Smooth muscle cell of bladder (primary cell): Measurements from ENCODE around the gene SYT11. TPM values are rescaled to one million over a fixed set of nuclear protein-coding genes. Genes with fewer than 3 reads are reported as not detected.

Experiments used
- total RNA-seq: library from RNA; depleted of rRNA; stranded (reverse); fragments of >200 nt; gene quantifications from 2 replicates; pipeline ENCODE4 v1.2.3, GENCODE V29; 2014

SYT11 gene
- 35.4 and 37.9 TPM in 2 replicates for total RNA-seq

GRCh38 chr1:155859234-155859829 lies at the start of gene SYT11:
Gene SYT11 (plus strand): TSS chr1:155859567. CDS start chr1:155859762, 195 bp downstream.

GRCh38 chr1:155856975-155857930 lies 2.1 kb upstream of the SYT11 start, which contains the start of gene GON4L:
Gene GON4L (minus strand): TSS chr1:155857214. CDS start chr1:155853780, 3,434 bp downstream.

GRCh38 chr1:155911156-155912055 lies 52.0 kb downstream of the SYT11 start, which contains the start of gene RIT1:
Gene RIT1 (minus strand): TSS chr1:155911349. CDS start chr1:155910761, 588 bp downstream.

GRCh38 chr1:155934097-155934935 lies 74.9 kb downstream of the SYT11 start, which contains the start of gene KHDC4:
Gene KHDC4 (minus strand): TSS chr1:155934413. CDS start chr1:155934373, 40 bp downstream.

Other genes with a start within 250 kb of the SYT11 start
- gene MSTO1, start 249.3 kb upstream of the SYT11 start, total RNA-seq = 22.2 and 23.7 TPM in 2 replicates
- 39.6 and 44.1 TPM in 2 replicates for gene YY1AP1, start 170.8 kb upstream of the SYT11 start, total RNA-seq
- 43.2 and 45.2 TPM in 2 replicates for gene DAP3, start 170.5 kb upstream of the SYT11 start, total RNA-seq
- 18.6 and 24.8 TPM in 2 replicates for gene GON4L, start 2.4 kb upstream of the SYT11 start, total RNA-seq
- gene RIT1, start 51.8 kb downstream of the SYT11 start, total RNA-seq = 25.2 and 36.1 TPM in 2 replicates
- 14.6 and 19.9 TPM in 2 replicates for gene KHDC4, start 74.8 kb downstream of the SYT11 start, total RNA-seq
- not detected in 2 replicates for gene RXFP4, start 82.1 kb downstream of the SYT11 start, total RNA-seq
- 90.5 and 126 TPM in 2 replicates for gene ARHGEF2, start 119.0 kb downstream of the SYT11 start, total RNA-seq
- gene SSR2, start 161.4 kb downstream of the SYT11 start, total RNA-seq = 511 and 610 TPM in 2 replicates
- gene UBQLN4, start 194.2 kb downstream of the SYT11 start, total RNA-seq = 8.8 and 9.4 TPM in 2 replicates
- 60.7 and 86.5 TPM in 2 replicates for gene LAMTOR2, start 195.2 kb downstream of the SYT11 start, total RNA-seq
- gene RAB25, start 201.6 kb downstream of the SYT11 start, total RNA-seq = not detected in 2 replicates
- gene MEX3A, start 222.9 kb downstream of the SYT11 start, total RNA-seq = 1.3 and 1.6 TPM in 2 replicates